B cell (primary cell): ENCODE measurements around the gene FKBP6. TPM values are rescaled to one million over a fixed set of nuclear protein-coding genes. Genes with fewer than 3 reads are reported as not detected.
"Not testable (repeated sequence)": the region's sequence is repeated elsewhere in the genome, so short reads cannot be mapped to it uniquely, and the experiment has no call there.

Source experiments
- ATAC-seq: fragments of 200-7000 bp; cut with Tn5 transposase; one replicate; pipeline ENCODE4 v1.10.0; 2021; ENCODE audit warnings: low read depth, mild to moderate bottlenecking, moderate number of reproducible peaks, moderate library complexity
- CTCF ChIA-PET: fragments of 350-600 bp; sonication (Branson Sonifier 250); formaldehyde crosslinking; loops from one replicate; lab custom pipeline; 2021; ENCODE audit warnings: antibody characterized with exemption, inconsistent platforms; lab: Charles Lee
- POLR2A ChIA-PET: fragments of 350-600 bp; sonication (Branson Sonifier 250); formaldehyde crosslinking; loops from one replicate; lab custom pipeline; 2021; ENCODE audit warnings: antibody characterized with exemption; lab: Charles Lee
- DNase-seq: peaks from one replicate; pipeline ENCODE4 v3.0.0; 2013
- H2AFZ ChIP-seq: 2 replicates; pipeline ENCODE4 v1.6.1; 2012; ENCODE audit warnings: mild to moderate bottlenecking, low read depth, low read length; ENCODE audit not compliant: insufficient read depth, poor library complexity, severe bottlenecking
- H3K27ac ChIP-seq, 2 donors: 1 replicate in 1 of 2; 2 replicates in 1 of 2; pipeline ENCODE4 v1.5.1; 2012 to 2013; ENCODE audit warnings: low read length in 2 of 2, mild to moderate bottlenecking in 2 of 2, moderate library complexity in 1 of 2
- H3K27me3 ChIP-seq, 4 experiments: fragments of 200-600 bp in 1 of 4; sonication (generic) in 1 of 4; replicated peaks in 1 of 4; 1 replicate in 2 of 4; 2 replicates in 2 of 4; pipeline versions ENCODE4 v1.6.1 to v1.7.0; 2013 to 2016; ENCODE audit warnings: low read length in 3 of 4, mild to moderate bottlenecking in 2 of 4, mixed read lengths in 1 of 4, moderate library complexity in 1 of 4; ENCODE audit not compliant: insufficient read depth in 4 of 4, control insufficient read depth in 3 of 4; ENCODE audit errors: control extremely low read depth in 1 of 4
- H3K36me3 ChIP-seq, 2 experiments: replicated peaks in 1 of 2; 1 replicate in 1 of 2; 2 replicates in 1 of 2; pipeline versions ENCODE4 v1.6.1 to v1.7.1; 2013; ENCODE audit warnings: low read length in 1 of 2; ENCODE audit not compliant: insufficient read depth in 2 of 2, control insufficient read depth in 1 of 2; ENCODE audit errors: control extremely low read depth in 1 of 2, extremely low read depth in 1 of 2
- H3K4me1 ChIP-seq, 2 donors: fragments of 200-600 bp in 1 of 2; sonication (generic) in 1 of 2; 1 replicate in 1 of 2; 2 replicates in 1 of 2; pipeline versions ENCODE4 v1.5.1 to v1.6.1; 2013 to 2017; ENCODE audit warnings: low read length in 2 of 2; ENCODE audit not compliant: control insufficient read depth in 2 of 2, insufficient read depth in 2 of 2
- H3K4me2 ChIP-seq: replicated peaks from 2 replicates; pipeline ENCODE3; 2012; ENCODE audit warnings: mild to moderate bottlenecking, low read depth, low read length; ENCODE audit not compliant: poor library complexity, severe bottlenecking
- H3K4me3 ChIP-seq, 5 experiments: fragments of 200-600 bp in 1 of 5; sonication (generic) in 1 of 5; 1 replicate in 3 of 5; 2 replicates in 2 of 5; pipeline versions ENCODE4 v1.5.1 to v1.7.0; 2011 to 2016; ENCODE audit warnings: low read length in 4 of 5, mild to moderate bottlenecking in 4 of 5, low read depth in 2 of 5, control low read depth in 1 of 5, moderate library complexity in 1 of 5; ENCODE audit not compliant: insufficient read depth in 1 of 5; ENCODE audit errors: control extremely low read depth in 1 of 5, extremely low read depth in 1 of 5
- H3K79me2 ChIP-seq: fragments of 200-600 bp; sonication (generic); one replicate; pipeline ENCODE4 v1.6.0; 2016; ENCODE audit warnings: low read length; ENCODE audit not compliant: control insufficient read depth, insufficient read depth
- H3K9ac ChIP-seq: fragments of 200-600 bp; sonication (generic); 2 replicates; pipeline ENCODE4 v1.6.1; 2017; ENCODE audit warnings: mild to moderate bottlenecking, low read length, moderate library complexity
- H3K9me3 ChIP-seq, 3 donors: one replicate each; pipeline versions ENCODE4 v1.6.1 to v1.7.1; 2013; ENCODE audit warnings: low read length in 2 of 3; ENCODE audit not compliant: control insufficient read depth in 2 of 3, insufficient read depth in 1 of 3; ENCODE audit errors: control extremely low read depth in 1 of 3
- H4K20me1 ChIP-seq: 2 replicates; pipeline ENCODE4 v1.6.0; 2012; ENCODE audit warnings: mild to moderate bottlenecking, low read length; ENCODE audit not compliant: insufficient read depth, control insufficient read depth, poor library complexity, severe bottlenecking
- H3K27ac Mint-ChIP-seq: one replicate; pipeline ENCODE4 v1.8.0; 2021; ENCODE audit warnings: mixed read lengths
- H3K27me3 Mint-ChIP-seq: one replicate; pipeline ENCODE4 v1.8.0; 2021; ENCODE audit warnings: mixed read lengths
- H3K4me1 Mint-ChIP-seq: one replicate; pipeline ENCODE4 v1.8.0; 2021; ENCODE audit warnings: mixed read lengths
- H3K4me3 Mint-ChIP-seq: one replicate; pipeline ENCODE4 v1.8.0; 2021; ENCODE audit warnings: mixed read lengths
- H3K9me3 Mint-ChIP-seq: one replicate; pipeline ENCODE4 v1.8.0; 2022; ENCODE audit warnings: mixed read lengths; ENCODE audit not compliant: insufficient read depth
- CTCF ChIP-seq: fragments of 200-600 bp; IDR thresholded peaks from one replicate; pipeline ENCODE4 v1.8.0; 2022; ENCODE audit warnings: antibody characterized with exemption, mild to moderate bottlenecking
- EZH2 ChIP-seq: IDR thresholded peaks from 2 replicates; pipeline ENCODE4 v1.6.1; 2012; ENCODE audit warnings: borderline replicate concordance, low read depth, mild to moderate bottlenecking, moderate library complexity, low read length; ENCODE audit not compliant: insufficient read depth, poor library complexity, severe bottlenecking
- WGBS: methylation state at CpG from one replicate; pipeline ENCODE4 v1.1.5; 2013; ENCODE audit warnings: missing lambda C conversion rate; ENCODE audit not compliant: insufficient coverage; 5-methylcytosine and 5-hydroxymethylcytosine counted together
- intact Hi-C: fragments of 100-400 bp; cut with micrococcal nuclease; formaldehyde crosslinking; loops from one replicate; pipeline ENCODE4 v1.10.0; 2022
- polyA plus RNA-seq: library from polyadenylated mRNA; depleted of rRNA; stranded (reverse); fragments of >200 nt; gene quantifications from 2 replicates; pipeline ENCODE4 v1.2.3, GENCODE V29; 2012
- total RNA-seq, 2 donors: library from RNA; stranded (reverse); fragments of 120-200 nt in 1 of 2; gene quantifications; 1 replicate in 1 of 2; 2 replicates in 1 of 2; pipeline versions ENCODE4 v1.2.3 to v1.2.4, GENCODE V29; 2013 to 2022

FKBP6 gene
- total and polyA plus RNA-seq, 2 donors (not counting 1 experiment from before 2014, with no cell fraction given) = not detected

GRCh38 chr7:73397521-73398281 lies 69.7 kb downstream of the FKBP6 start:
- H3K27ac ChIP-seq = no peak overlapping the region
- intact Hi-C loops = no loop called here
- no peak overlapping the region for H3K4me2 ChIP-seq
- Mint-ChIP-seq H3K9me3 (no peaks in the 10 kb centered on the region), H3K27me3 (peaks cover 9% of the 10 kb centered on the region), H3K27ac (no peak overlapping the region), H3K4me3 (no peak overlapping the region), H3K4me1 (peaks cover 3% of the 10 kb centered on the region)
- no peaks in the 10 kb centered on the region for H4K20me1 ChIP-seq
- no peak overlapping the region for H3K9ac ChIP-seq
- H3K4me3 ChIP-seq = no peak overlapping the region
- 23% methylated on average over 9 of the region's 14 CpGs for WGBS
- no peak for DNase-seq
- TF ChIP-seq CTCF (no peak), EZH2 (no peak)
- H3K36me3 ChIP-seq = no peaks in the 10 kb centered on the region
- H3K79me2 ChIP-seq = no peaks in the 10 kb centered on the region
- POLR2A ChIA-PET = no interaction called here
- ATAC-seq = no peak
- peaks cover 0 to 6% (median 2%) of the 10 kb centered on the region in 4 experiments for H3K27me3 ChIP-seq
- peaks cover 0 to 7% (median 0%) of the 10 kb centered on the region in 3 donors for H3K9me3 ChIP-seq
- no peaks in the 10 kb centered on the region for H3K4me1 ChIP-seq
- CTCF ChIA-PET = no interaction called here
- peak overlapping the region; percentile 42 for H2AFZ ChIP-seq

GRCh38 chr7:73399185-73400050 lies 71.5 kb downstream of the FKBP6 start:
- Histone ChIP-seq H3K4me2 (peak overlapping the region; percentile 55), H2AFZ (peak overlapping the region; percentile 62)
- H3K27ac Mint-ChIP-seq = peak overlapping the region; percentile 80

GRCh38 chr7:73404860-73405259 lies 76.9 kb downstream of the FKBP6 start:
- H3K27ac Mint-ChIP-seq, H3K9me3 ChIP-seq, intact Hi-C loops, H3K27me3 ChIP-seq, H3K79me2 ChIP-seq, CTCF ChIA-PET, H3K9ac ChIP-seq, H3K4me3 Mint-ChIP-seq, H4K20me1 ChIP-seq, H3K27me3 Mint-ChIP-seq, DNase-seq, H3K9me3 Mint-ChIP-seq, H3K4me1 Mint-ChIP-seq, POLR2A ChIA-PET, H3K4me3 ChIP-seq, H3K27ac ChIP-seq, H3K36me3 ChIP-seq, ATAC-seq, H3K4me1 ChIP-seq, H2AFZ ChIP-seq, H3K4me2 ChIP-seq: not testable (repeated sequence)
- 80% methylated on average over 1 of the region's 3 CpGs for WGBS

More at GRCh38 chr7:73399185-73400050, 71.5 kb downstream of the FKBP6 start:
- WGBS = 62% methylated on average over 15 of the region's 19 CpGs
- Histone ChIP-seq H3K9ac (peak overlapping the region; percentile 32), H3K4me3 (peak overlapping the region in 3 of 5 experiments; percentile 39 to 54 (median 46))
- H3K4me1 Mint-ChIP-seq, intact Hi-C loops, H3K27me3 ChIP-seq, H3K27ac ChIP-seq, H3K36me3 ChIP-seq, H3K79me2 ChIP-seq, POLR2A ChIA-PET, CTCF ChIA-PET, H3K9me3 ChIP-seq, H3K27me3 Mint-ChIP-seq, H4K20me1 ChIP-seq, H3K4me1 ChIP-seq, H3K9me3 Mint-ChIP-seq: not testable (repeated sequence)
- H3K4me3 Mint-ChIP-seq = peak overlapping the region; percentile 73
- peak; percentile 73 for DNase-seq
- peak; percentile 43 for ATAC-seq
